ENCODE results near the gene TFPT.
A peak's percentile ranks its signal among the peaks of the same experiment; 100 is the strongest.
"Not testable (repeated sequence)": the region's sequence is repeated elsewhere in the genome, so short reads cannot be mapped to it uniquely, and the experiment has no call there.

Gene TFPT

DNA sequence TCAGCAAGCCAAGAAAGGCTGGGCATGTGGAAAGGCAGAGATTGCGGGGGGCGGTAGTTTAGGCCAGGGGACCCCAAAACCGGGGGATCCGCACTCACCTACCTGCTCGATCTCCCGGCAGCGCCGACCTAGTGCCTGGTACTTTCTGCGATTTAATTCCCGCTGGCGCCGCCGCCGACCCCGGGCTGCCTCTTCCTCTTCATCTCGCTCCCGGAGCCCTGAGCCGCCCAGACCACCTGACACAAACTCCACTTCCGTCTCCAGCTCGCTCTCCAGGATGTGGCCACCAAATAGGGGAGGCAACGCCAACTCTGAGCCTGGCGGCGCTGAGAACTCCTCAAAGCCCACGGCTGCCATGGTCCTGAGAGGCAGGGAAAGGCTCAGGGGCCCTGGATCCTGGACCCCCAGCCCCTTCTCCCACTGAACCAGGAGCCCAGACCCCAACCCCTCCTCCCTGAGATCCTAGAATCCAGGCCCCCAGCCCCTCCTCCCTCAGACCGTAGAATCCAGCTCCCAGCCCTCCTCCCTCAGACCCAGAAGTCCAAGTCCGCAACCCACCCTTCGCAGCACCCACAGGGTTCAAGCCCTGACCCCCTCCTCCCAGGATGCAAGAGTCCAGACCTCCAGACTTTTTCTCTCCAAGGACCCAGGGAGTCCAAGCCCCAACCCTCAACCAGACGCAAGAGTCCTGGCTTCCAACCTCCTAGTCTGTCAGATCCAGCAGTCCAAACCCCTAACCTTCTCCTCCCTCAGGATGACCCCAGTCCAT, 933 bp downstream of the TFPT start:
- no peak for DNase-seq

DNA sequence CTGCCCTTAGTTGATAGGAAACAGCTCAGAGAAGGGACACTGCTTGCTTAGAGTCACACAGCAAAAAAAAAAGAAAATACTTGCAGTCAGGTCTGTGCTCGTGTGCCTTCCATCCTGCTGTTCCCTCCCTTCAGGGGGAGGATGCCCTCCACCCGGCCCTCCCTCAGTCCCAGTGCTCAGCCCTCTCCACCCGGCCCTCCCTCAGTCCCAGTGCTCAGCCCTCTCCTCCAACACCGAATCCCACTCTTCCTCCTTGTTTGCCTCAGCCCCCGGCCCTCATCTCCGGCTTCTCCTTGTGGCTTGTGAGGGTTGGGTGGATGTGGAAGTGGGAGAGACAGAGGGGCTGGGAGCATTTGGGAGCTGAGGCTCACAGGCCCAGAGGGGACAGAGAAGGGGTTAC, 5.8 kb downstream of the TFPT start:
- no peak for DNase-seq

DNA sequence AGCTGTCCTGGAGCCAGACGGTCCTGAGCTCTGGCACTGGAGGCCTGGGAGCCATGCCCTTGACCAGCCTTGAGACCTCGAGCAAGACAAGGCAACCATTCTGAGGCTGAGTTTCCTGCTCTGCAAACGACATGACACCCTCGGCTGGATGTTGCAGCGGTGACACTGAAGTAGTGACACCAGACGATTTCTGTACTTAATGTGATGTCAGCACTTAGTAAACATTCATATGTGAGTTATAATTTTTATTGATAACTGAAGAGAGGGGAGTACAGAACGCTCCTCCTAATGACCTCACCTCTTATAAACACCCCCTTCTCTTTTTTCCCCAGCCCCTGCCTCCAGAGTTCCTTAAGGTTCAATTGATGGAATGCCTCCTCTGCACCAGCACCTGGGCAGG, 7.0 kb downstream of the TFPT start:
- DNase-seq = no peak

DNA sequence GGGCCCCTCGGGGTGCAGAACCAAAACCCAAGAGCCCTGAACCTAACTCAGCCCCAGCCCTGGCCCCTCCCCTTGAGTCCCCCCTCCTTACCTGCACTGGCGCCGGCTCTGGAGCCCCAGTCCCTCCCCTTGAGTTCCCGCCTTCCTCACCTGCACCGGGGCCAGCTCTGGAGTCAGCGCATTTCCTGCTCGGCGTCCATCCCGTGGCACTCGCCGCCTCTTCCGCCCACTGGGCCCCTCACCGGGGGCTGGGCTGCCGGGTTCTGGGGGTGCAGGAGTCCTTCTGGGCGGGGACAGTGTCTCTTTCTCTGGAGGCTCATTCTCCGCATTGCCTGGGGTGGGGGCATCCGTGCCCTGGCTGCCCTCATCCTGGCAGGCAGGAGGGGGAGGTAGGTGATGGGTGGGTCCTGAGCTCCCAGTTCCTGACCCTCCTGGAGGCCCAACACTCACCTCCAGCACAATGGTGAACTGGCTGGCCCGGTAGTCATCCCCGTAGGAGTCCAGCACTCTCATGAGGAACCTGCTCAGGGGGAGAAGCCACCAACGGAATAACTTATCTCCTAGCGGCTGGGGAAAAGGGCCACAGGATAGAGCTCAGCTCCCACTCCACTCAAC, 7.5 kb downstream of the TFPT start:
- DNase-seq = no peak

DNA sequence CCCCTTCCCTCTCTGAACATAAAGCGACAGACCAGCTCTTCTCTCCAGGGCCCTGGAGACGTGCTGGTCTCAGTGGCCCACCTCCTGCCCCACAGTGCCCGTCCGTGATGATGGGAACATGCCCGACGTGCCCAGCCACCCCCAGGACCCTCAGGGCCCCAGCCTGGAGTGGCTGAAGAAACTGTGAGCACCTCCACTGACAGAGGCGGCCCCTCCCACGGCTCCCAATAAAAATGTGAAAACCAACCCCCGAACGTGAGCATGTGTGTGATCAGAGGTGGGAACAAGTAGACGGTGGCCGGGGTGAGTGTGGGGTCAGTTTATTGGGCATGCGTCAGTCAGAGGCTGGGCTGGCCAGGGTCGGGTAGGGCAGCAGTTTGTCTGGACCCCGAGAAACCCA, 8.7 kb downstream of the TFPT start:
- DNase-seq = no peak

DNA sequence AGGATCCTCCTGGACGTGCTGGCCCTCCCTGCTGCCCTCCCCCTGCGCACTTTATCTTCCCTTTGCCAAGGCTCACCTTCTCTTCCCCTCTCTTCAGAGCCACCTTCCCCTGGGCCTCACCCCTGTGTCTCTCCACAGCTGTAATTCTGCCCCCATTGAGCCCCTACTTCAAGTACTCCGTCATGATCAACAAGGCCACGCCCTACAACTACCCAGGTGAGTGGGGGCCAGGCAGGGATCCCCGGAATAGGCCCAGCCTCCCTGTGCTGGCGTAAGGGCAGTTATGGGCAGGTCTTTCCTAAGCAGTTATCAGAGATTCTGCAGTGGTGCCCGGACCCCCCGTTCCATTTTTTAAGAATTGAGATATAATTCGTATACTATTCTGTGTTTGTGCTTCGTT, 9.7 kb downstream of the TFPT start:
- DNase-seq = no peak

DNA sequence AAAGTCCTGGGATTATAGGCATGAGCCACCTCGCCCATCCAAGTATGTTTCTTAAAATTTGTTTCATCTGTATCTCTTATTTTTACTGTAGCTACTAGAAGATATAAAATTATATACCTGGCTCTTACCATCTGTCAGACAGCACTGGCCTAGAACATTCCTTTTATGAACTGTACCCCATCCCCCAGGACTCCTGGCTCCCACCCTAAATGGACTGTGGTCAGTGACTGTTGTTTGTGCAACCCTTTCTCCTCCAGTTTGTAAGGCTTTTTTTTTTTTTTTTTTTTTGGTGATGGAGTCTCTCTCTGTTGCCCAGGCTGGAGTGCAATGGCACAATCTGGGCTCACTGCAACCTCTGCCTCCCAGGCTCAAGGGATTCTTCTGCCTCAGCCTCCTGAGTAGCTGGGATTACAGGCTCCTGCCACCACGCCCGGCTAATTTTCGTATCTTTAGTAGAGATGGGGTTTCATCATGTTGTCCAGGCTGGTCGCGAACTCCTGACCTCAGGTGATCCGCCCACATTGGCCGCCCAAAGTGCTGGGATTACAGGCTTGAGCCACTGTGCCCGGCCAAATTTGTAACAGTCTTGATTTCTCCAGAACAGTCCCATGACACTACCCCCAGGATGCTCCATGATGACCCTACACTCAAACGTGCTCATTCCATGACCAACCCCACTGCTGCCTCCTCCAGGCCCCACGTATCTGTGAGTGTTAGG, 10.3 kb downstream of the TFPT start:
- DNase-seq = no peak

DNA sequence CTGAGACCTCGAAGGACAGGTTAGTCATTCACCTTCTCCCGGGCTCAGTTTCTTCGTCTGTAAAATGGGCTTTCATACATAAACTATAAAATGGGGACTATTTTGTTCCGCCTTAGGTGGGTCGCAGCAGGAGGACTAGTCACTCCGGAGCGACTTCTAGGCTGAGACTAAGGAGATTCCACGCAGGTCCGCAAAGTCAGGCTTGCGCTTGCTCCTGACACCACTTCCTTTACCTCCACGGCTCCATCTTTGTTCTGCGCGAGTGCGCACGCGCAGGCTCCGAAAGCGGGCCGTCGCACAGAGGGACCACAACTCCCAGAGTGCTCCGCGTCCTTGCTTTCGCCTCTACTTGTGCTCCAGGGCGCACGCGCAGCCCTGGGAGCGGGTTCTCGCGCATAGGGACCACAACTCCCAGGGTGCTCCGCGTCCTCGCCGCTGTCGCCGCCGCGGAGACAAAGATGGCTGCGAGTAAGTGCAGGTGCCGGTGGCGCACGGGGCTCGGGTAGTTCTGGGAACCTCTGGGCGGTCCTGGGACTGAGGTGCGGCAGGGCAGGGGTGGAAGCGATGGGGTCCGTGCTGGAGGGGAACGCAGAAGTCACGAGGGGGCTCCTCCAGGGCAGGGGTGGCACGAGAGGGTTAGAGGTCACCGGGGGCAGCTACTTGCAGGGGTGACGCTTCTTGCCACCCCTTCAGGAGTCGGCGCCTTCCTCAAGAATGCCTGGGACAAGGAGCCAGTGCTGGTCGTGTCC, 12.9 kb downstream of the TFPT start, which contains the start of gene NDUFA3:
NDUFA3 (plus strand) TSS at position 435 of the 749 bp plus-strand sequence; CDS start at position 459, 24 bp downstream.
- DNase-seq = peak; percentile 91

DNA sequence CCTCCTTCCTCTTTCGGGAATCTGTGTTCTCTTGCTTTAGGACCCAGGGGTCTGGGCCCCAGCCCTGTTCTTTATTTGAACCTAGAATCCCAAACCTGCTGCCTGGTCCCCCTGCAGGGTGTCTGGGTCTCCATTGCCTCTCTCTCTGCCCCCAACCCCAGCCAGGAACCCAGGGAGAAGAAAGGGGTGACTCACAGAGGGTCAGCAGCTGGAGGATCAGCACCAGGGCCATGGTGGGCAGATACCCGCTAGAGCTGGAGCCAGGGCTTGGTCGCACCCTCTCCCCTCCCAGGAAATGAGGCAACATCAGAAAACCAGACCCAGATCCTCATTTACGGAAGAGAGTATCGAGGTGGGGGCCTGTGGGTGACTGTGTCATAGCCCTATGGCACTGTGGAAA, 14.9 kb downstream of the TFPT start, which contains the start of gene OSCAR:
OSCAR (minus strand) TSS at position 243 of the 400 bp plus-strand sequence; CDS start at position 232, 11 bp downstream.
- no peak for DNase-seq

DNA sequence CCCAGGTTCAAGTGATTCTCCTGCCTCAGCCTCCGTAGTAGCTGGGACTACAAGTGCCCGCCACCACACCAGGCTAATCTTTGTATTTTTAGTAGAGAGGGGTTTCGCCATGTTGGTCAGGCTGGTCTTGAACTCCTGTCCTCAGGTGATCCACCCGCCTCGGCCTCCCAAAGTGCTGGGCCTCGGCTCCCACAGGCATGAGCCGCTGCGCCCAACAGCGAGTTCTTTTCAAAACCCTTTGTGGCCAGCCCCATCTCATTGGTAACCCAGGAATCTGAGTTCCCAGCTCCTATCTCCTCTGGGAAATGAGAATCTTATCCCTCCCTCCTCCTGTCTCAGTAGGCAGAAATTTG, 15.6 kb downstream of the TFPT start:
- not testable (repeated sequence) for DNase-seq

DNA sequence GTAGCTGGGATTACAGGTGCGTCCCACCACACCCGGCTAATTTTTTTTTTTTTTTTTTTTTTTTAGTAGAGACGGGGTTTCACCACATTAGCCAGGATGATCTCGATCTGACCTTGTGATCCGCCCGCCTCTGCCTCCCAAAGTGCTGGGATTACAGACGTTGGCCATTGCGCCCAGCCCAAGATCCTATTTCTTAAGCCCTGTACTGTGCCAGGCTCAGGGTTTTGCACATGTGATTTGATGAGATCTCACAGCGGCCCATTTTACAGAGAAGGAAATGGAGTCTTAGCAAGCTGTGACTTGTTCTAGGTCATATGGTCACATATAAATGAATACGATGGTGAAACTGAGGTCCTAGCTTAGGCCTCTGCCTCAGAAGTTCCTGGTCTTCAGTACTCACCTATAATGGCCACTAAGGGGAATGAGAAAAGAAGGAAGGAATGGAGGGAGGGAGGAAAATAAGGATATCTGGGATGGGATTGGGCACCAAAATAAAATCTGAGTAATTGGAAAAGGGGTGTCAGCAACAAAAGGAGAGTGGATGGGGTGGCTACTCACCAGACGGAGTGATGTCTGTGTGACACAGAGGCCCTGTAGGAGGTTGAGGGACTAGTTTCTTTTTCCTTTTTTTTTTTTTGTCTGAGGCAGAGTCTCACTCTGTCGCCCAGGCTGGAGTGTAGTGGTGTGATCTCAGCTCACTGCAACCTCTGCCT, 16.1 kb downstream of the TFPT start:
- no peak for DNase-seq

DNA sequence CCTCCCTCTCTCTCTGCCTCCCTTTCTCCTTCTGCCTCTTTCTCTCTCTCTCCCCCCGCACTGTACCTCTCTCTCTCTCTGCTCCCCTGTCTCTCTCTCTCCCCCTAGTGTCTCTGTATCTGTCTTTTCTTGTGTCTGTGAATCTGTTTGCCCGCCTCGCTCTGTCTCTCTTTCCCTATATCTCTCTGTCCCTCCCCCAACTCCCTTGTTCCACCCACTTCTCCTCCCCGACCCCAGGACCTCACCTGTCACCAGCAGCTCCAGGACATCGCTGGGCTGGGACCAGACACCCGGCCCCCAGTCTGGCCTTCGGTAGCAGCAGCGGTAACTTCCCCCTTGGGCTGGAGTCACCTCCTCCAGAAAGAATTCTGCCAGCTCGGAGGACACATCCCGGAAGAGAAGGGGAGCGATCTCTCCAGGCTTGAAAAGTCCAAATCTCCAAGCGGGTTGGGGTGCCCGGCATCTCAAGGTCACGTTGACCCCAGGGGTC, 18.8 kb downstream of the TFPT start:
- DNase-seq = peak; percentile 15

DNA sequence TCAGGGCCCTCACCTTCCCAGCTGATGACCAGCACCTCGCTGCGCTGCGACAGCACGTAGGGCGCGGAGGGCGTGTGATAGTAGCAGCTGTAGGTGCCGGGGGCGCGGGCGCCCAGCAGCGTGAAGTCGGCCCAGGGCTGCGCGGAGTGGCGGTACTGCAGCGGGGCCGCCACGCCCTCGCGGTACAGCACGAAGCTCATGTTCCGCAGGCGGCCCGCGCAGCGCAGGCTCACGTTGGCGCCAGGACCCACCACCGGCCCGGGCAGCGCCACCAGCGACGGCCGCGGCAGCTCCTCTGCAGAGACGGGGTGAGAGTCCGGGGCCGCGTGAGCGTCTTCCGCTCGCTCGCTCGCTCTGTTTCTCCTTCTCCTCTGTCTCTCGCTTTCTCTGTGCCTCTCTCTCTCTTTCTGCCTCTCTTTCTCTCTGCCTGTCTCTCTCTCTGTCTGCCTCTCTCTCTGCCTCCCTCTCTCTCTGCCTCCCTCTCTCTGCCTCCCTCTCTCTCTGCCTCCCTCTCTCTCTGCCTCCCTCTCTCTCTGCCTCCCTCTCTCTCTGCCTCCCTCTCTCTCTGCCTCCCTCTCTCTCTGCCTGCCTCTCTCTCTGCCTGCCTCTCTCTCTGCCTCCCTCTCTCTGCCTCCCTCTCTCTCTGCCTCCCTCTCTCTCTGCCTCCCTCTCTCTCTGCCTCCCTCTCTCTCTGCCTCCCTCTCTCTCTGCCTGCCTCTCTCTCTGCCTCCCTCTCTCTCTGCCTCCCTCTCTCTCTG, 19.4 kb downstream of the TFPT start:
- peak; percentile 9 for DNase-seq

DNA sequence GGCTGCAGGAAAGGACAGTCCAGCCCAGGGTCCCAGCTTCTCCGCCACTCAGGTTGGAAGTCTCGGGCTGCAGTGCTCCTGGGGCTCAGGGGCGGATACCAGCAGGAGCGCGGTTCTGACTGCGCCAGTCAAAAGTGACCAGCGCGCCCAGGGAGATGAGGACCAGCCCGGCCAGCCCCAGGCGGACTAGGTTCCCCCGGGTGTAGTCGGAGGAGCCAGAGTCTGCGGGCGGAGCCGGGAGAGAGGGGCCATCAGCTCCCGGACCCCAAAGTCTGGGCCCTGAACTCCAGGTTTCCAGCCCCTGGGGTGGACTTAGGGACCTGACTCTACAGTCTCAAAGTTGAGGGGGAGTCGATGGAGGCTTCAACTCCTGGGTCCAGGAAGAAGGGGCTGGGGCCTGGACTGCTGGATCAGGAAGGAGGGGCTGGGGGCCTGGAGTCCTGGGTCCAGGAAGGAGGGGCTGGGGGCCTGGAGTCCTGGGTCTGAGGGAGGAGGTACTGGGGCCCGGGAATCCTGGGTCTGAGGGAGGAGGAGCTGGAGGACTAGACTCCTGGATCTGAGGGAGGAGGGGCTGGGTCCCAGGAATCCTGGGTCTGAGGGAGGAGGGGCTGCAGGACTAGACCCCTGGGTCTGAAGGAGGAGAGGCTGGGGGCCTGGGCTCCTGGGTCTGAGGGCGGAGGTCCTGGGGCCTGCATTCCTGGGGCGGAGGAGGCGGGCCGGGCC, 20.2 kb downstream of the TFPT start:
- no peak for DNase-seq

DNA sequence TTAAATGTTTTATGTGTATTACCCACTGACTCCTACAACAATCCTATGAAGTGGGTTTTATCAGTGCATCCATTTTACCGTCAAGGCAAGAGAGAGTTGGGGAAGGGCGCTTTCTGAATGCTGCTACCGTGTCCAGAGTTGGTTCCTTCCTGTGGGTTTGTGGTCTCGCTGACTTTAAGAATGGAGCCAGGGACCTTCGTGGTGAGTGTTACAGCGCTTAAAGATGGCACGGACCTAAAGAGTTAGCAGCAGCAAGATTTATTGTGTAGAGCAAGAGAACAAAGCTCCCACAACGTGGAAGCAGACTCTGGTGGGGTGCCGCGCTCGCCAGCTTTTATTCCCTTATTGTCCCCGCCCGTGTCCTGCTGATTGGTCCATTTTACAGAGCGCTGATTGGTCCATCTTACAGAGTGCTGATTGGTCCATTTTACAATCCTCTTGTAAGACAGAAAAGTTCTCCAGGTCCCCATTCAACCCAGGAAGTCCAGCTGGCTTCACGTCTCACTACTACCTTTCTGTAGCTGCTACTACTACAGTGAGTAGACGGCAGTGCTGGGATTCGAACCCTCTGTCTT, 20.9 kb downstream of the TFPT start:
- no peak for DNase-seq

DNA sequence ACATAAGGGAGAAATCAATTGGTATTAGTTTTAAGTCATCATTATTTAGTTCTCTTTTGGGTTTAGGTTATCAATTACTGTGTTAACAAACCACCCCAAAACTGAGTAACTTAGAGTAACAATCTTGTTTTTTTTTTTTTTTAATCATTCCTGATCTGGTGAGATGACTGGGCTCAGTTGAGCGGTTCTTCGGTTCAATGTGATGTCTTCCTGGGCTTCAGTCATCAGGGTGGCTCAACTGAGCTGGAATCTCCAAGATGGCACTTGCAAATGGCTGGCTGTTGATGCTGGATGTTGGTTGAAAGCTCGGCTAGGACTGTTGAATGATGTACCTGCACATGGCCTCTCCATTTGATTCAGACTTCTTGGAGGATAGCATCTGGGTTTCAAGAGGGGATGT, 31.0 kb downstream of the TFPT start:
- no peak for DNase-seq

DNA sequence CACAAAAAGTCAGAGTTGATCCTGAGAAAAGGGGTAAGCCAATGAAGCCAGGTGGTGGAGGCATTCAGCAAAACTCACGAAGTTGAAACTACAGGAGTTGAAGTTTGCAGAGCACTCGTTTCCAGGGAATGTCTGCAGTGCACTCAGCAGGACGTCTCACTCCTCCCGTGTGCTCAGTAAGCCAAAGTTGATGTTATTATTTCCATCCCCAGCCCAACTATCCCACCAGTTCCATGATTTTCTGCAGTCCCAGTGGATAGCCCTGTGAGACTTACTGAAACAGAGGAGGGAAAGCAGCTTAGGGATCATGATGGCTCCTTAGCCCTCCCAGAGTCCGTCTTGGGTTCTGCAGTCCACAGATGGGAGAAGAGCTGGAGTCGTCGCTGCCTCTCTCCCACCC, 34.4 kb downstream of the TFPT start, which contains the start of gene TARM1:
TARM1 (minus strand) TSS at position 334 of the 400 bp plus-strand sequence; CDS start at position 309, 25 bp downstream.
- DNase-seq = no peak

DNA sequence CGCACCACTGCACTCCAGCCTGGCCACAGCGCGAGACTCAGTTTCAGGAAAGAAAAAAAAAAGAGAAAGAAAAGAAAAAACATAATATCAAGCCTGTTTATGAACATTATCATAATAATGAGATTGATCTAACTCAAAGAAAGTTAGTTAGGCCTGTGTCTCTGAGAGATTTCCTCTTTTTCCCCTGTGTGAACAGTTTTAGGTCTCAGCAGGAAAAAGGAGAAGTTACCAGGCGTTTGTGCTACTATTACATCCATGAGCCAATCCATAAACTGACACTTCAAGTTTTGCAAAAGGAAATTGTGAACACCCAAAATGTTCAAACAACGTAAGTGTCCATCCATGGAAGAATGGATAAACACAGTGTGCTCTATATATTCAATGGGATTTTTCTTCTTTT, 38.1 kb downstream of the TFPT start:
- no peak for DNase-seq

DNA sequence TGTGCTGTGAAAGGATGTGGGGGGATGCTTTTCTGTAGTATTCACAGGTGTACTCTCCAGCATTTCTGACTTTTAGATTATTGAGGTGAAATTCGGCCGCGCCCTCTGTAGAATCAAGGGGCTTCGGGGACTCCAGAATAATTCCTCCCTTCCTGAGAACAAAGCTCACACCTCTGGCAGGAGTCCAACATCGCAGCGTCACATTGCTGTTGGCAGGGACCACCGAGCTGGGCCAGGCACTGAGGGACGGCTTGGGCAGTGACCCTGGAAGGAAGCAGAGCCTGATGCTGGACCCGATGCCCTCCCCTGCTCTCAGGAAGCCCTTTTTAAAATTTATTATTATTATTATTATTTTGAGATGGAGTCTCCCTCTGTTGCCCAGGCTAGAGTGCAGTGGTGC, 40.6 kb downstream of the TFPT start:
- no peak for DNase-seq

DNA sequence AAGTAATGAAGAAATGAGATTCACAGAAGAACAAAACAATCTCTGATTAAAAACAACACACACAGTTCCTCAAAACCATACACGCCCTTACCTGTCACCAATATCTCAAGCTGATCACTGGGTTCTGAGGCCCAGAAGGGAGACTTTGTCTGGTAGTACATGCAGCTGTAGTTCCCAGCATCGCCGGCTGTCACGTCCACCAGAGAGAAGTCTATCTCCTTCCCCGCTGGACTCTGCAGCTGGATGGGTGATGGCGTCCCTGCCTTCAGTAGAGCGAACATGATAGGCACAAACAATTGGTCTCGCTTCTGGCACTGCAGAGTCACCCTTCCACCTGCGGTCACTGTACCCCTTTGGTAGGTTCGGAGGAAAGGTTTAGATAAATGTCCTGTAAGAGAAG, 41.6 kb downstream of the TFPT start:
- DNase-seq = no peak
